Fibroblast of skin of left biceps (primary cell): ENCODE data around the gene POLR1E.

Experiments
- DNase-seq, 2 experiments: peaks; one replicate each; pipeline ENCODE4 v3.0.0-alpha.2; 2013; ENCODE audit warnings: low read depth in 2 of 2

Gene POLR1E

GRCh38 chr9:37485389-37486255 lies at the start of gene POLR1E:
Gene POLR1E (plus strand): TSS chr9:37485948. CDS start chr9:37486048, 100 bp downstream.
- peak in 1 of 2 experiments; percentile 68 for DNase-seq

- DNase-seq: no peak
These were observed 49.2 kb upstream of the POLR1E start for GRCh38 chr9:37436540-37436939.

- DNase-seq: no peak
These were observed 48.7 kb upstream of the POLR1E start for GRCh38 chr9:37437010-37437409.

- DNase-seq: no peak
These were observed 48.1 kb upstream of the POLR1E start for GRCh38 chr9:37437621-37438020.

- DNase-seq: no peak
These were observed 47.4 kb upstream of the POLR1E start for GRCh38 chr9:37438359-37438758.

- no peak for DNase-seq
These were observed 43.9 kb upstream of the POLR1E start for GRCh38 chr9:37441776-37442370.

- no peak for DNase-seq
These were observed 43.2 kb upstream of the POLR1E start for GRCh38 chr9:37442556-37442955.

- DNase-seq: no peak
These were observed 42.2 kb upstream of the POLR1E start for GRCh38 chr9:37443566-37443965.

- DNase-seq: no peak
These were observed 40.9 kb upstream of the POLR1E start for GRCh38 chr9:37444890-37445289.

GRCh38 chr9:37445832-37446231 lies 39.9 kb upstream of the POLR1E start:
- no peak for DNase-seq

GRCh38 chr9:37446401-37446800 lies 39.3 kb upstream of the POLR1E start:
- no peak for DNase-seq

GRCh38 chr9:37447111-37447510 lies 38.6 kb upstream of the POLR1E start:
- DNase-seq: no peak

GRCh38 chr9:37449862-37450632 lies 35.7 kb upstream of the POLR1E start:
- no peak for DNase-seq

GRCh38 chr9:37451628-37452027 lies 34.1 kb upstream of the POLR1E start:
- DNase-seq: no peak

- DNase-seq: no peak
These were observed 33.1 kb upstream of the POLR1E start for GRCh38 chr9:37452611-37453010.

GRCh38 chr9:37453827-37454226 lies 31.9 kb upstream of the POLR1E start:
- DNase-seq: no peak

GRCh38 chr9:37454238-37454637 lies 31.5 kb upstream of the POLR1E start:
- DNase-seq: no peak

GRCh38 chr9:37455884-37456647 lies 29.7 kb upstream of the POLR1E start:
- no peak for DNase-seq

GRCh38 chr9:37456817-37457216 lies 28.9 kb upstream of the POLR1E start:
- DNase-seq: no peak

- DNase-seq: no peak
These were observed 21.7 kb upstream of the POLR1E start for GRCh38 chr9:37464006-37464405.

GRCh38 chr9:37464426-37465248 lies 21.1 kb upstream of the POLR1E start:
- no peak for DNase-seq
